Activated CD4-positive, alpha-beta T cell treated with anti-CD3 and anti-CD28 coated beads, Interleukin-2, amount 50 U/mL, for 24 hours (primary cell): ENCODE data around the gene GPBP1L1.

Experiments used
- DNase-seq, 2 donors: peaks; one replicate each; pipeline ENCODE4 v3.0.0-alpha.2; 2020; ENCODE audit warnings: low read depth in 1 of 2, low spot score in 1 of 2

Gene GPBP1L1

GRCh38 chr1:45643321-45643720 is 43.0 kb downstream of the GPBP1L1 start:
- no peak for DNase-seq

GRCh38 chr1:45640293-45640692 is 46.0 kb downstream of the GPBP1L1 start:
- no peak for DNase-seq

GRCh38 chr1:45635211-45635610 is 51.1 kb downstream of the GPBP1L1 start:
- no peak for DNase-seq

- DNase-seq, result no peak
These were observed 55.9 kb downstream of the GPBP1L1 start for GRCh38 chr1:45630429-45630828.

GRCh38 chr1:45629035-45629434 is 57.3 kb downstream of the GPBP1L1 start:
- DNase-seq, result no peak

GRCh38 chr1:45623972-45624371 is 62.4 kb downstream of the GPBP1L1 start, which contains the start of gene CCDC17:
Gene CCDC17 (minus strand): TSS chr1:45624054. CDS start chr1:45623909, 145 bp downstream.
- DNase-seq, result no peak

GRCh38 chr1:45622524-45623394 is 63.6 kb downstream of the GPBP1L1 start:
- DNase-seq, result no peak

- no peak for DNase-seq
These were observed 64.3 kb downstream of the GPBP1L1 start for GRCh38 chr1:45621895-45622523.

GRCh38 chr1:45621501-45621836 is 64.9 kb downstream of the GPBP1L1 start:
- no peak for DNase-seq

- DNase-seq, result no peak
These were observed 65.5 kb downstream of the GPBP1L1 start for GRCh38 chr1:45620588-45621500.

GRCh38 chr1:45619149-45619921 is 67.0 kb downstream of the GPBP1L1 start:
- no peak for DNase-seq

- no peak for DNase-seq
These were observed 68.7 kb downstream of the GPBP1L1 start for GRCh38 chr1:45617618-45618017.

GRCh38 chr1:45615885-45616284 is 70.4 kb downstream of the GPBP1L1 start:
- no peak for DNase-seq

GRCh38 chr1:45612941-45613579 is 73.3 kb downstream of the GPBP1L1 start:
- DNase-seq, result no peak

GRCh38 chr1:45610589-45611226 is 75.6 kb downstream of the GPBP1L1 start:
- no peak for DNase-seq

- no peak for DNase-seq
These were observed 77.9 kb downstream of the GPBP1L1 start for GRCh38 chr1:45608175-45609156.

GRCh38 chr1:45607404-45608074 is 78.8 kb downstream of the GPBP1L1 start:
- DNase-seq, result no peak

- no peak for DNase-seq
These were observed 82.1 kb downstream of the GPBP1L1 start for GRCh38 chr1:45604239-45604638.
